NCI-H1092 treated with DMSO at 0.1 percent for 48 hours (cell line): Measurements from ENCODE around the gene DPP6.

Source experiments
- DNase-seq: peaks from one replicate; lab custom pipeline; 2025; lab: John Stamatoyannopoulos, UW

The DPP6 gene

GRCh38 chr7:154880513-154880912 is 828.3 kb downstream of the DPP6 start:
- peak; percentile 23 for DNase-seq

- peak; percentile 23 for DNase-seq
These were observed 828.8 kb downstream of the DPP6 start for GRCh38 chr7:154881026-154881425.

GRCh38 chr7:154881526-154881925 is 829.3 kb downstream of the DPP6 start:
- no peak for DNase-seq

GRCh38 chr7:154882931-154883474 is 830.8 kb downstream of the DPP6 start:
- DNase-seq = no peak

- no peak for DNase-seq
These were observed 832.2 kb downstream of the DPP6 start for GRCh38 chr7:154884348-154884920.

- no peak for DNase-seq
These were observed 834.4 kb downstream of the DPP6 start for GRCh38 chr7:154886591-154886990.

- no peak for DNase-seq
These were observed 836.5 kb downstream of the DPP6 start for GRCh38 chr7:154888690-154889089.

GRCh38 chr7:154892459-154892858 is 840.3 kb downstream of the DPP6 start:
- no peak for DNase-seq

GRCh38 chr7:154896076-154896475 is 843.9 kb downstream of the DPP6 start:
- no peak for DNase-seq

GRCh38 chr7:154898973-154899855 is 847.0 kb downstream of the DPP6 start:
- no peak for DNase-seq

- DNase-seq = no peak
These were observed 847.7 kb downstream of the DPP6 start for GRCh38 chr7:154899862-154900261.

GRCh38 chr7:154902600-154903082 is 850.4 kb downstream of the DPP6 start:
- no peak for DNase-seq

- DNase-seq = no peak
These were observed 851.0 kb downstream of the DPP6 start for GRCh38 chr7:154903083-154903731.

- DNase-seq = no peak
These were observed 852.9 kb downstream of the DPP6 start for GRCh38 chr7:154905146-154905545.

GRCh38 chr7:154905615-154906014 is 853.4 kb downstream of the DPP6 start:
- no peak for DNase-seq

GRCh38 chr7:154906201-154906600 is 854.0 kb downstream of the DPP6 start:
- no peak for DNase-seq

GRCh38 chr7:154906736-154907355 is 854.6 kb downstream of the DPP6 start:
- DNase-seq = no peak

GRCh38 chr7:154907651-154908620 is 855.7 kb downstream of the DPP6 start:
- DNase-seq = no peak

- no peak for DNase-seq
These were observed 857.3 kb downstream of the DPP6 start for GRCh38 chr7:154909241-154910105.

GRCh38 chr7:154910125-154910524 is 857.9 kb downstream of the DPP6 start:
- DNase-seq = no peak
